IgD-negative memory B cell (primary cell): Measurements from ENCODE around the gene ERH. TPM values are rescaled to one million over a fixed set of nuclear protein-coding genes. Genes with fewer than 3 reads are reported as not detected.
"Not testable (repeated sequence)": the region's sequence is repeated elsewhere in the genome, so short reads cannot be mapped to it uniquely, and the experiment has no call there.

ENCODE experiments used
- H3K27ac Mint-ChIP-seq, 3 donors: one replicate each; pipeline ENCODE4 v1.8.0; 2020 to 2022; ENCODE audit warnings: mild to moderate bottlenecking in 3 of 3, mixed read lengths in 3 of 3, moderate library complexity in 1 of 3
- H3K27me3 Mint-ChIP-seq: one replicate; pipeline ENCODE4 v1.8.0; 2021; ENCODE audit warnings: mixed read lengths
- H3K36me3 Mint-ChIP-seq: one replicate; pipeline ENCODE4 v1.8.0; 2020; ENCODE audit warnings: mild to moderate bottlenecking, mixed read lengths
- H3K4me1 Mint-ChIP-seq, 3 donors: one replicate each; pipeline ENCODE4 v1.8.0; 2020 to 2022; ENCODE audit warnings: mixed read lengths in 3 of 3, mild to moderate bottlenecking in 1 of 3
- H3K4me3 Mint-ChIP-seq, 4 donors: one replicate each; pipeline ENCODE4 v1.8.0; 2020 to 2022; ENCODE audit warnings: mild to moderate bottlenecking in 4 of 4, mixed read lengths in 4 of 4, moderate library complexity in 3 of 4
- H3K9me3 Mint-ChIP-seq, 3 donors: one replicate each; pipeline ENCODE4 v1.8.0; 2020 to 2021; ENCODE audit warnings: mixed read lengths in 3 of 3, mild to moderate bottlenecking in 1 of 3
- polyA plus RNA-seq: library from polyadenylated mRNA; unstranded; fragments of 300-500 nt; fragmentation: Illumina TruSeq; gene quantifications from one replicate; pipeline ENCODE4 v1.2.3, GENCODE V29; 2021

Gene ERH
- polyA plus RNA-seq, 1 donor from 2014 or later = 72.1 TPM

DNA sequence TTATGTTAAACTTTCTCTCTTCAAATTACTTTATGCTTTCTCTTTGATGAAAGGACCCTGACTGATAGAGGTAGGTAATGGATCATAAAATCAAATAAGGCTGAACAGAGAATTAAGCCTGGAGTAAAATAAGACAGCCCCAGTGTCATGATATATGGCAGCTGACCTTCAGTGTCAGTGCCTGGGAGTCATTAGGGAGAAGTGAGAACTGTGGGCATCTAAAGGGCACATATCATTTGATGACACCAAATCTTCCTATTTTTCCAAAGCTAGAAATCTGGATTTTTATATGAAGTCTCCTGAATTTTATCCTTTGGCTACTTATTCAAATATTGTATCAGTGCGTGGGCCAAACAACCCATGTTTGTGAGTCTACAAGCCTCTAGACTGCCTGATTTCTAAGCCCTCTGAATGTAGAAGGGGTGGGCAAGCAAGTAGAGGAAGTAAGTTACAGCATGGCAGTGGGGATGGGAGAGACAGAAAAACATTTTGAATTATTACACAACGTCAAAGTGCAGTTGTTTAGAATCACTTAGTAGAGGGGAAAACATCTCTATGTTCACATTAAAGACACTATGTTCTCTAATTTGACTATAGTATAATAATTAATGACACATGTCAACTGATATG, 10.3 kb upstream of the ERH start:
- peaks cover 3 to 11% (median 8%) of the 10 kb centered on the region in 3 donors for H3K4me1 Mint-ChIP-seq
- no peaks in the 10 kb centered on the region for H3K27me3 Mint-ChIP-seq
- no peaks in the 10 kb centered on the region for H3K9me3 Mint-ChIP-seq
- no peak overlapping the region for H3K27ac Mint-ChIP-seq
- H3K4me3 Mint-ChIP-seq = no peak overlapping the region
- H3K36me3 Mint-ChIP-seq = peaks cover 5% of the 10 kb centered on the region

GRCh38 chr14:69405762-69406161, 7.7 kb upstream of the ERH start:
- Mint-ChIP-seq H3K27me3 (no peaks in the 10 kb centered on the region), H3K4me3 (no peak overlapping the region), H3K36me3 (peaks cover 5% of the 10 kb centered on the region), H3K9me3 (no peaks in the 10 kb centered on the region), H3K27ac (no peak overlapping the region), H3K4me1 (peaks cover 5 to 20% (median 10%) of the 10 kb centered on the region in 3 donors)

DNA sequence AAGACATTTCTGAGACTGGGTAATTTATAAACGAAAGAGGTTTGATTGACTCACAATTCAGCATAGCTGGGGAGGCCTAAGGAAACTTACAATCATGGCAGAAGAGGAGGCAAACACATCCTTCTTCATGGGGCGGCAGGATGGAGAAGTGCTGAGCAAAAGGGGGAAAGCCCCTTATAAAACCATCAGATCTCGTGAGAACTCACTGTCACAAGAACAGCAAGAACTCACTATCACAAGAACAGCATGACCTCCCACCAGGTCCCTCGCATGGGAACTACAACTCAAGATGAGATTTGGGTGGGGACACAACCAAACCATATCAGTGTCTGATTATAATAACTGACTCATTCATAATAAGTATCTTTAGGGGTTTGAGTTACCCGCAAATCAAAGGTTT, 6.8 kb upstream of the ERH start:
- Mint-ChIP-seq H3K27me3 (no peaks in the 10 kb centered on the region), H3K4me3 (no peak overlapping the region), H3K36me3 (peaks cover 5% of the 10 kb centered on the region), H3K4me1 (peaks cover 11 to 28% (median 16%) of the 10 kb centered on the region in 3 donors), H3K9me3 (no peaks in the 10 kb centered on the region), H3K27ac (no peak overlapping the region)

GRCh38 chr14:69404478-69404877, 6.4 kb upstream of the ERH start:
- peaks cover 5% of the 10 kb centered on the region for H3K36me3 Mint-ChIP-seq
- no peaks in the 10 kb centered on the region for H3K27me3 Mint-ChIP-seq
- no peaks in the 10 kb centered on the region for H3K9me3 Mint-ChIP-seq
- H3K27ac Mint-ChIP-seq = no peak overlapping the region
- peaks cover 14 to 32% (median 16%) of the 10 kb centered on the region in 3 donors for H3K4me1 Mint-ChIP-seq
- H3K4me3 Mint-ChIP-seq = no peak overlapping the region

DNA sequence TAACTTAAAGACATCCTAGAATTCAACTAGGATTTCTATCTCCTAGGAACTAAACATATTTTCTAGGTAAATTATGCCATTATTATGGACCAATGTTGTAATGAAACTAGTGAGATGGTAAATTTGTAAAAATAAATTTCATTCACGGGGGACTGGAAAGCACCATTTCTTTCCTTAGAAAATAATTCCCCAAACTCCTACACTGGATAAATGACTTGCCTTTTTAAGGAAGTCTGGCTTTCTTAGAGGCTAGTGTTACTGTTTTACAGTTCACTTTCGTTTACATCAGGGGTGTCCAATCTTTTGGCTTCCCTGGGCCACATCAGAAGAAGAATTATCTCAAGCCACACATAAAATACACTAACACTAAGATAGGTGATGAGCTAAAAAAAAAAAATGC, 3.7 kb upstream of the ERH start:
- Mint-ChIP-seq H3K9me3 (no peaks in the 10 kb centered on the region), H3K4me3 (peak overlapping the region in 1 of 4 donors; percentile 27), H3K36me3 (peaks cover 8% of the 10 kb centered on the region), H3K27ac (no peak overlapping the region), H3K4me1 (peaks cover 22 to 38% (median 30%) of the 10 kb centered on the region in 3 donors), H3K27me3 (no peaks in the 10 kb centered on the region)

DNA sequence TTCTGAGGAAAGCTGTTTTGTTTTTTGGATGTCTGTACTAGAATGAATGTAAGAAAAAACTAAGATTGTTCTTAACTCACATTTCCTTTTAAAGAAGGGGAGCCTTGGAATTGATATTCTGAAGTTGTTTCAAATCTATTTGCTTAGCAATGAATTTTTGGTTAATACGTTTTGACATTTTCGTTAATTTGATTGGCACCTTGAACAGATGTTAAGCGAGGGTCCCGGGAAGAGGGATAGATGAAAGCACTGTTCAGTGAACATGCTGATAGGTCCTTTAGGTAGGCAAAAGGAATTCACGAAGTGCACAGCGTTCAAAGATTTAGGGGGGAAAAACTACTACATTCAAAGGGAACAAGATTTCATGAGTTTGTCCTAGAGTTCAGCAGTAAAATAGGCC, 2.1 kb upstream of the ERH start:
- H3K4me3 Mint-ChIP-seq = peak overlapping the region; percentile 97 to 100 (median 98)
- no peaks in the 10 kb centered on the region for H3K27me3 Mint-ChIP-seq
- peaks cover 10% of the 10 kb centered on the region for H3K36me3 Mint-ChIP-seq
- H3K4me1 Mint-ChIP-seq = peaks cover 38 to 53% (median 41%) of the 10 kb centered on the region in 3 donors
- H3K27ac Mint-ChIP-seq = peak overlapping the region in 2 of 3 donors; percentile 39 to 96
- H3K9me3 Mint-ChIP-seq = no peaks in the 10 kb centered on the region

- Mint-ChIP-seq H3K27me3 (no peaks in the 10 kb centered on the region), H3K27ac (peak overlapping the region in 1 of 3 donors; percentile 96), H3K4me1 (peaks cover 38 to 56% (median 39%) of the 10 kb centered on the region in 3 donors), H3K9me3 (no peaks in the 10 kb centered on the region), H3K36me3 (peaks cover 8% of the 10 kb centered on the region), H3K4me3 (peak overlapping the region; percentile 97 to 100 (median 98))
These were observed 1.7 kb upstream of the ERH start for GRCh38 chr14:69399750-69400149.

DNA sequence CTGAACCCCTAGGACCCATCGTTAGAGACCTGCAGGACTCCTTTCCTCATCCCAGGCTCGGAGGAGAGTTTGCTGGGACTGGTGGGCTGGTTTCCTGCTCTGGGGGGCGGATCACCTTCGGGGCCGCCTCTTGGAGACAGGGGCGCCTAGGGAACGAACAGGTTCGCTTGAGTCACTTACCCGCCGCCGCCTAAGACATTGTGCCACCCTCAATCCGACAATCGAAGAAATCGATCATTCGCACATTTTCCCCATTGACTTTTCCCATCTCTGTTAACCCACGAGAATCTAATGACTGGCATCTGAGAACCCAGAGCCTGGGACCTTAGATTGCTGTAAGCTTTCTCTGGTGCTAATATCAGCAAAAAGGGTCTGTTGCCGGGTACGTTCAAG, 715 bp upstream of the ERH start:
- Mint-ChIP-seq H3K4me1 (peaks cover 36 to 50% (median 38%) of the 10 kb centered on the region in 3 donors), H3K36me3 (peaks cover 5% of the 10 kb centered on the region), H3K27ac (peak overlapping the region; percentile 96 to 100 (median 99)), H3K27me3 (no peaks in the 10 kb centered on the region), H3K4me3 (peak overlapping the region; percentile 97 to 100 (median 98)), H3K9me3 (no peaks in the 10 kb centered on the region)

- Mint-ChIP-seq H3K4me3 (peak overlapping the region in 2 of 4 donors; percentile 17 to 69), H3K4me1 (peaks cover 49 to 61% (median 56%) of the 10 kb centered on the region in 3 donors), H3K9me3 (no peaks in the 10 kb centered on the region), H3K36me3 (peaks cover 5% of the 10 kb centered on the region), H3K27ac (peak overlapping the region in 1 of 3 donors; percentile 39), H3K27me3 (no peaks in the 10 kb centered on the region)
These were observed 2.2 kb downstream of the ERH start for GRCh38 chr14:69395929-69396328.

GRCh38 chr14:69392481-69392880, 5.6 kb downstream of the ERH start:
- peak overlapping the region in 2 of 4 donors; percentile 69 to 82 for H3K4me3 Mint-ChIP-seq
- peak overlapping the region in 2 of 3 donors; percentile 36 to 63 for H3K27ac Mint-ChIP-seq
- H3K9me3 Mint-ChIP-seq = no peaks in the 10 kb centered on the region
- no peaks in the 10 kb centered on the region for H3K27me3 Mint-ChIP-seq
- H3K4me1 Mint-ChIP-seq = peaks cover 41 to 59% (median 42%) of the 10 kb centered on the region in 3 donors
- H3K36me3 Mint-ChIP-seq = peaks cover 7% of the 10 kb centered on the region

- Mint-ChIP-seq H3K4me1 (peaks cover 35 to 52% (median 36%) of the 10 kb centered on the region in 3 donors), H3K4me3 (peak overlapping the region in 3 of 4 donors; percentile 30 to 71 (median 52))
- H3K36me3 Mint-ChIP-seq, H3K9me3 Mint-ChIP-seq, H3K27me3 Mint-ChIP-seq, H3K27ac Mint-ChIP-seq: not testable (repeated sequence)
These were observed 6.7 kb downstream of the ERH start for GRCh38 chr14:69391400-69391799.

DNA sequence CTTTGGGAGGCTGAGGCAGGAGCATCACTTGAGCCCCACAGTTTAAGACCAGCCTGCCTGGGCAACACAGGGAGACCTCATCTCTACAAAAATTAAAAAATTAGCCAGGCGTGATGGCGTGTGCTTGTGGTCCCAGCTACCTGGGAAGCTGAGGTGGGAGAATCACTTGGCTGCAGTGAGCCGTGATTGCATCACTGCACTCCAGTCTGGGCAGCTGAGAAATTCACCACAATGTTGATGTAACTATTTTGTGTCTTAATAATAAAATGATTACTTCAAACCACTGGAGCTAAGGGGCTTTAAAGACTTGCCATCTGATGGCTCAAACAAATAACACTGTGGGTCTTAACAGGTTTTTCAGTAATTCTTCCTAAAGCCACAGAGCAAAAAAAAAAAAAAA, 10.8 kb downstream of the ERH start:
- Mint-ChIP-seq H3K27ac (peak overlapping the region in 1 of 3 donors; percentile 62), H3K9me3 (no peaks in the 10 kb centered on the region), H3K4me1 (peaks cover 17 to 36% (median 31%) of the 10 kb centered on the region in 3 donors), H3K36me3 (peaks cover 4% of the 10 kb centered on the region), H3K4me3 (no peak overlapping the region), H3K27me3 (no peaks in the 10 kb centered on the region)

DNA sequence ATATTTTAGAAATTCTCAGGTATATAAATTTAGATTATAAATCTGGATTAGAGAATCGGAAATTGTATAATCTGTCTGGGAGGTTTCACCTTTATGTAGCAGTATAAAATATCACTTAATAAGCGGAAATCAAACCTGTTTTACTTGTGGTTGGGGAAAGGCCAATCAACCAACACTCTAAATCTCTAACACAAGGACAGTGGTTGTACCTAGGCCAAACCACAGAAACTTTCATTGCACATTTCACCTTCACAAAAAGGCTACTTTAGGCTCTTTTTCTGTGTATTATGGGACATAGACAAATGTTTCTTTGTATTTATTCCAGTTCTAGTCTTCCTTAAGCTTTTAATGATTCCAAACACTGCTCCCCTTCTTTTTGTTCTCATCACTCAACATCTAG, 19.8 kb downstream of the ERH start:
- peaks cover 21% of the 10 kb centered on the region for H3K36me3 Mint-ChIP-seq

DNA sequence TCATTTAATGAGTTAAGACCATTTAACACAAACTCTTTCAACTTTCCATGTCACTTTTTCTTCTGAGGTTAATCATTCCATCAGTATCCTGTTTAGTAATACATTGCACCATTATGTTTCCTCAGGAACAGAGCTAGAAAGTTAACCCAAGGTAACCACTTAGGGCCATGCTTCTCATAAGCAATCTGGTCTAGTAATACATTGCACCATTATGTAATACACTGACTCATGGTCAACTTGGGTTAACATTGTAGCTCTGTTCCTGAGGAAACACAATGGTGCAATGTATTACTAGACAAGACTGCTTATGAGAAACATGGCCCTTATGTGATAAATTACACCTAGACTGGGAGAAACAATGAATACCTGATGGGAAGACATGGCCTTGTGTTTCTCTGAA, 21.7 kb downstream of the ERH start:
- Mint-ChIP-seq H3K4me3 (no peak overlapping the region), H3K27ac (no peak overlapping the region), H3K9me3 (peaks cover 0 to 3% (median 0%) of the 10 kb centered on the region in 3 donors), H3K27me3 (no peaks in the 10 kb centered on the region), H3K4me1 (no peaks in the 10 kb centered on the region), H3K36me3 (peaks cover 22% of the 10 kb centered on the region)

More for the DNA sequence above, 19.8 kb downstream of the ERH start:
- Mint-ChIP-seq H3K27ac (peak overlapping the region in 2 of 3 donors; percentile 2 to 44), H3K27me3 (no peaks in the 10 kb centered on the region), H3K4me3 (no peak overlapping the region), H3K4me1 (no peaks in the 10 kb centered on the region), H3K9me3 (peaks cover 0 to 3% (median 0%) of the 10 kb centered on the region in 3 donors)

DNA sequence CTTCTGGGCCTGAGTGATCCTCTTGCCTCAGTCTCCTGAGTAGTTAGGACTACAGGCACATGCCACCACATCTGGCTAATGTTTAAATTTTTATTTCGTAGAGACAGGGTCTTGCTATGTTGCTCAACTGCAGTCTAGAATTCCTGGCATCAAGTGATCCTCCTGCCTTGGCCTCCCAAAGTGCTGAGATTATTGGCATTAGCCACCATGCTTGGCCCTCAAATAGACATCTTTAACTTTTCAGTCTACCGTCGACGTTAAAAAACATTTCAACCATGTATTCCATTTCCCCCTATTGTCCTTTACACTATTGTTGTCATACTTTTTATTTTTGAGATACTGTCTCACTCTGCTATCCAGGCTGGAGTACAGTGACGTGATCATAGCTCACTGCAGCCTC, 22.4 kb downstream of the ERH start:
- H3K4me1 Mint-ChIP-seq = no peaks in the 10 kb centered on the region
- H3K27ac Mint-ChIP-seq = no peak overlapping the region
- H3K9me3 Mint-ChIP-seq = peaks cover 0 to 3% (median 0%) of the 10 kb centered on the region in 3 donors
- peaks cover 22% of the 10 kb centered on the region for H3K36me3 Mint-ChIP-seq
- H3K27me3 Mint-ChIP-seq = no peaks in the 10 kb centered on the region
- no peak overlapping the region for H3K4me3 Mint-ChIP-seq

- Mint-ChIP-seq H3K36me3 (peaks cover 22% of the 10 kb centered on the region), H3K4me3 (no peak overlapping the region), H3K4me1 (no peaks in the 10 kb centered on the region), H3K27ac (no peak overlapping the region), H3K27me3 (no peaks in the 10 kb centered on the region), H3K9me3 (peaks cover 0 to 3% (median 0%) of the 10 kb centered on the region in 3 donors)
These were observed 22.9 kb downstream of the ERH start for GRCh38 chr14:69375182-69375581.
